MCF 10A (cell line): ENCODE measurements around the gene C6. TPM values are rescaled to one million over a fixed set of nuclear protein-coding genes. Genes with fewer than 3 reads are reported as not detected.
A peak's percentile ranks its signal among the peaks of the same experiment; 100 is the strongest.

Experiments
- BruUV-seq: library from RNA; stranded (reverse); fragments of 400-500 nt; replicated peaks from 2 replicates; lab custom pipeline; 2021; lab: Mats Ljungman, UMichigan
- CTCF ChIA-PET: fragments of 300-600 bp; sonication (Branson Sonifier 250); formaldehyde crosslinking; extraction: SDS; loops from one replicate; lab custom pipeline; 2021; ENCODE audit warnings: antibody characterized with exemption, inconsistent platforms; lab: Yijun Ruan, JAX
- POLR2A ChIA-PET: fragments of 300-600, 350-650 bp; sonication (Branson Sonifier 250); formaldehyde crosslinking; extraction: SDS; loops from one replicate; lab custom pipeline; 2020; ENCODE audit warnings: antibody characterized with exemption, inconsistent platforms; lab: Yijun Ruan, JAX
- DNase-seq: peaks from one replicate; pipeline ENCODE4 v3.0.0-alpha.2; 2018; ENCODE audit not compliant: unreplicated experiment
- H3K27ac Mint-ChIP-seq: one replicate; pipeline ENCODE4 v1.8.0; 2022; ENCODE audit warnings: mild to moderate bottlenecking, low read depth, mixed read lengths; ENCODE audit not compliant: unreplicated experiment
- H3K27me3 Mint-ChIP-seq: one replicate; pipeline ENCODE4 v1.8.0; 2022; ENCODE audit warnings: mixed read lengths; ENCODE audit not compliant: insufficient read depth, unreplicated experiment
- H3K36me3 Mint-ChIP-seq: one replicate; pipeline ENCODE4 v1.8.0; 2022; ENCODE audit warnings: mild to moderate bottlenecking, moderate library complexity, mixed read lengths; ENCODE audit not compliant: insufficient read depth, unreplicated experiment
- H3K4me1 Mint-ChIP-seq: one replicate; pipeline ENCODE4 v1.8.0; 2022; ENCODE audit warnings: mixed read lengths; ENCODE audit not compliant: insufficient read depth, unreplicated experiment
- H3K4me3 Mint-ChIP-seq: one replicate; pipeline ENCODE4 v1.8.0; 2022; ENCODE audit warnings: mild to moderate bottlenecking, moderate library complexity, mixed read lengths; ENCODE audit not compliant: unreplicated experiment
- H3K9me3 Mint-ChIP-seq: one replicate; pipeline ENCODE4 v1.8.0; 2022; ENCODE audit warnings: mixed read lengths; ENCODE audit not compliant: unreplicated experiment
- CTCF ChIP-seq: fragments of 200-600 bp; IDR thresholded peaks from one replicate; pipeline ENCODE4 v1.8.0; 2022; ENCODE audit warnings: antibody characterized with exemption, mild to moderate bottlenecking; ENCODE audit not compliant: unreplicated experiment
- intact Hi-C: fragments of 100-400 bp; cut with micrococcal nuclease; formaldehyde crosslinking; loops from 2 replicates; pipeline ENCODE4 v1.14.1; 2022
- total RNA-seq: library from RNA; stranded (reverse); gene quantifications from 2 replicates; pipeline ENCODE4 v1.2.3, GENCODE V29; 2022

The C6 gene
- total RNA-seq, 1 experiment from 2014 or later = not detected

- CTCF ChIA-PET = interaction anchor here (0.6 to 1.4 kb wide), 4 partner anchors 10 to 347 kb away, joined by 3 to 5 read pairs (median 3); no protein-coding TSS in a partner anchor
- DNase-seq = no peak
- intact Hi-C loops = no loop called here
- Mint-ChIP-seq H3K27me3 (no peaks in the 10 kb centered on the region), H3K4me3 (no peak overlapping the region), H3K9me3 (no peaks in the 10 kb centered on the region), H3K36me3 (no peaks in the 10 kb centered on the region), H3K4me1 (peaks cover 12% of the 10 kb centered on the region), H3K27ac (no peak overlapping the region)
- POLR2A ChIA-PET = no interaction called here
- TF ChIP-seq CTCF = no peak
- no TSS peak for BruUV-seq
These were observed 37.1 kb upstream of the C6 start for GRCh38 chr5:41250351-41250987.

- no peaks in the 10 kb centered on the region for H3K36me3 Mint-ChIP-seq
- no peak for DNase-seq
- no peaks in the 10 kb centered on the region for H3K9me3 Mint-ChIP-seq
- H3K4me1 Mint-ChIP-seq = peaks cover 12% of the 10 kb centered on the region
- H3K4me3 Mint-ChIP-seq = no peak overlapping the region
- ChIA-PET POLR2A (no interaction called here), CTCF (interaction anchor here (1.4 kb wide), 1 partner anchor 343 kb away, joined by 3 read pairs; no protein-coding TSS in a partner anchor)
- BruUV-seq = no TSS peak
- TF ChIP-seq CTCF = no peak
- no peak overlapping the region for H3K27ac Mint-ChIP-seq
- H3K27me3 Mint-ChIP-seq = no peaks in the 10 kb centered on the region
- intact Hi-C loops = no loop called here
These were observed 33.8 kb upstream of the C6 start for GRCh38 chr5:41247135-41247534.

- DNase-seq = peak; percentile 91
- POLR2A ChIA-PET = interaction anchor here (0.6 kb wide), 1 partner anchor 550 kb away, joined by 3 read pairs; no protein-coding TSS in a partner anchor
- BruUV-seq = no TSS peak
- Mint-ChIP-seq H3K36me3 (no peaks in the 10 kb centered on the region), H3K27me3 (no peaks in the 10 kb centered on the region), H3K27ac (peak overlapping the region; percentile 35), H3K9me3 (no peaks in the 10 kb centered on the region), H3K4me3 (no peak overlapping the region), H3K4me1 (peaks cover 12% of the 10 kb centered on the region)
- CTCF ChIA-PET = no interaction called here
- intact Hi-C loops = no loop called here
- TF ChIP-seq CTCF = no peak
These were observed 33.0 kb upstream of the C6 start for GRCh38 chr5:41246376-41246775.

GRCh38 chr5:41243558-41243957 lies 30.2 kb upstream of the C6 start:
- Mint-ChIP-seq H3K27ac (no peak overlapping the region), H3K4me3 (no peak overlapping the region), H3K36me3 (no peaks in the 10 kb centered on the region), H3K27me3 (no peaks in the 10 kb centered on the region), H3K4me1 (peaks cover 12% of the 10 kb centered on the region), H3K9me3 (peaks cover 2% of the 10 kb centered on the region)
- POLR2A ChIA-PET = no interaction called here
- CTCF ChIA-PET = interaction anchor here (0.5 kb wide), 1 partner anchor 602 kb away, joined by 6 read pairs; no protein-coding TSS in a partner anchor
- intact Hi-C loops = no loop called here
- no peak for TF ChIP-seq CTCF
- BruUV-seq = no TSS peak
- no peak for DNase-seq
